ENCODE data around the gene SERPINA5. TPM values are rescaled to one million over a fixed set of nuclear protein-coding genes. Genes with fewer than 3 reads are reported as not detected.

The SERPINA5 gene
- total RNA-seq, 4 donors from 2014 or later, result 2.1 to 5.1 (median 3.7) TPM

DNA sequence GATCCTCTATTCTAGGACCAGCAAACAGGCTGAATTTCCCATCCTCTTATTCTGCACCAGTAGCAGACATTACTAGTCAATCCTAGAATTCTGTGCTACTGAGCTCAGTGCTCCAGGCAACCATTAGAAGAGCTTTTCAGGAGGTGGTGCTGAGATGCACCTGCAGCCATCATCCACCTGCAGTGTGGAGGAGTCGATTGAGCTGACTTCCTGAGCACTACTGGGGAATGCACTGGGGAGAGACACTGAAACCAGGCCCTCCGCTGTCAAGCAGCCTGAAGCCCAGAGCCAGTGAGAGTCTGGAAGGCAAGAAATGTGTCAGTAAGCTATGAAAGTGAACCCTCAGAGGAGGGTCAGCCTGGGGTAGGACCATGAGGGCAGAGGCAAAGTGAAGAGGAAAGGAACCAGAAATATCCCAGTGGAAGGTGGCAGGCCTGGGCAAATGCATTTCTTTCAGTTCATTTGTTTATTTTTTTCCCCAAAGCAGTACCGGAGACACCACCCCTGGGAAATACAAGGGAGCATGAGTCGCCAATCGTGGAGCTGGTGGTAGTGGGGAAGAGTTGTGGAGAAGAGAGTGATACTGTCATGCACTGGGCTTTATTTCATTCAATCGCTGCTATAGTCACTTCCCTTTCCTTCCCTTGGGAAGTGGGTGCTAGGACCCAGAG lies 43.0 kb upstream of the SERPINA5 start:
- peaks cover 0 to 5% (median 0%) of the 10 kb centered on the region in 4 donors for H3K9me3 ChIP-seq
- TF ChIP-seq EP300 (IDR thresholded peaks at IDR 0.05) (no peak), POLR2AphosphoS5 (IDR thresholded peaks at IDR 0.05) (no peak), POLR2A (IDR thresholded peaks at IDR 0.05; ENCODE audit: low read depth) (no peak)
- TF ChIP-seq, protein P1, sequence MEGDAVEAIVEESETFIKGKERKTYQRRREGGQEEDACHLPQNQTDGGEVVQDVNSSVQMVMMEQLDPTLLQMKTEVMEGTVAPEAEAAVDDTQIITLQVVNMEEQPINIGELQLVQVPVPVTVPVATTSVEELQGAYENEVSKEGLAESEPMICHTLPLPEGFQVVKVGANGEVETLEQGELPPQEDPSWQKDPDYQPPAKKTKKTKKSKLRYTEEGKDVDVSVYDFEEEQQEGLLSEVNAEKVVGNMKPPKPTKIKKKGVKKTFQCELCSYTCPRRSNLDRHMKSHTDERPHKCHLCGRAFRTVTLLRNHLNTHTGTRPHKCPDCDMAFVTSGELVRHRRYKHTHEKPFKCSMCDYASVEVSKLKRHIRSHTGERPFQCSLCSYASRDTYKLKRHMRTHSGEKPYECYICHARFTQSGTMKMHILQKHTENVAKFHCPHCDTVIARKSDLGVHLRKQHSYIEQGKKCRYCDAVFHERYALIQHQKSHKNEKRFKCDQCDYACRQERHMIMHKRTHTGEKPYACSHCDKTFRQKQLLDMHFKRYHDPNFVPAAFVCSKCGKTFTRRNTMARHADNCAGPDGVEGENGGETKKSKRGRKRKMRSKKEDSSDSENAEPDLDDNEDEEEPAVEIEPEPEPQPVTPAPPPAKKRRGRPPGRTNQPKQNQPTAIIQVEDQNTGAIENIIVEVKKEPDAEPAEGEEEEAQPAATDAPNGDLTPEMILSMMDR (IDR thresholded peaks at IDR 0.05), result no peak
- H3K4me1 ChIP-seq, result no peaks in the 10 kb centered on the region
- H3K36me3 ChIP-seq, result no peaks in the 10 kb centered on the region
- no peak overlapping the region for H3K27ac ChIP-seq (replicated peaks in 1 of 4)
- intact Hi-C loops (cut with DNase I), result no loop called here
- no peak for DNase-seq (ENCODE audit: extremely low spot score)
- H3K4me3 ChIP-seq, result no peak overlapping the region
- peaks cover 0 to 57% (median 0%) of the 10 kb centered on the region in 4 donors for H3K27me3 ChIP-seq
- 75% methylated on average over 6 of the region's 6 CpGs for WGBS

DNA sequence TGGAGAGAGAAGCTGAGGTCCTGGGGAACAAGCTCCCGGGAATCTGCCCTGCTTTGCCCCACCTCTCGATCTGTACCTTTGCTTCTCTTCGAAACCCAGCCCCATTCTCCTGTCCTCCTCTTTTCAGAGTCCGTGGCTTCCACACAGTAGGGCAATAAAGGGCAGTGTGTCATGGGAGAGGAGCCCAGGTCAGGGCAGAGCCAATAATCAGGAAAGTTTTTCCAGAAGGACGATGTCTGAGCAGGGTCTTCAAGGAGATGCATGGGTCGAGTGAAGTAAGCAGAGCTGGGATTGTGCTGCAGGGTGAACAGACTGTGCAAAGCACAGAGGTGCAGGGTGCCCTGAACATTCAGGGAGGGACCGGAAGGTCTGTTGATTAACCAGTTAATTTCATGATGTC lies 42.0 kb upstream of the SERPINA5 start:
- Histone ChIP-seq H3K4me1 (no peaks in the 10 kb centered on the region), H3K27me3 (peaks cover 0 to 54% (median 0%) of the 10 kb centered on the region in 4 donors), H3K9me3 (no peaks in the 10 kb centered on the region), H3K27ac (replicated peaks in 1 of 4) (no peak overlapping the region), H3K4me3 (no peak overlapping the region), H3K36me3 (no peaks in the 10 kb centered on the region)
- TF ChIP-seq EP300 (IDR thresholded peaks at IDR 0.05) (no peak), POLR2AphosphoS5 (IDR thresholded peaks at IDR 0.05) (no peak)
- intact Hi-C loops (cut with DNase I), result no loop called here
- no peak for DNase-seq (ENCODE audit: extremely low spot score)
- WGBS, result 86% methylated on average over 7 of the region's 7 CpGs

DNA sequence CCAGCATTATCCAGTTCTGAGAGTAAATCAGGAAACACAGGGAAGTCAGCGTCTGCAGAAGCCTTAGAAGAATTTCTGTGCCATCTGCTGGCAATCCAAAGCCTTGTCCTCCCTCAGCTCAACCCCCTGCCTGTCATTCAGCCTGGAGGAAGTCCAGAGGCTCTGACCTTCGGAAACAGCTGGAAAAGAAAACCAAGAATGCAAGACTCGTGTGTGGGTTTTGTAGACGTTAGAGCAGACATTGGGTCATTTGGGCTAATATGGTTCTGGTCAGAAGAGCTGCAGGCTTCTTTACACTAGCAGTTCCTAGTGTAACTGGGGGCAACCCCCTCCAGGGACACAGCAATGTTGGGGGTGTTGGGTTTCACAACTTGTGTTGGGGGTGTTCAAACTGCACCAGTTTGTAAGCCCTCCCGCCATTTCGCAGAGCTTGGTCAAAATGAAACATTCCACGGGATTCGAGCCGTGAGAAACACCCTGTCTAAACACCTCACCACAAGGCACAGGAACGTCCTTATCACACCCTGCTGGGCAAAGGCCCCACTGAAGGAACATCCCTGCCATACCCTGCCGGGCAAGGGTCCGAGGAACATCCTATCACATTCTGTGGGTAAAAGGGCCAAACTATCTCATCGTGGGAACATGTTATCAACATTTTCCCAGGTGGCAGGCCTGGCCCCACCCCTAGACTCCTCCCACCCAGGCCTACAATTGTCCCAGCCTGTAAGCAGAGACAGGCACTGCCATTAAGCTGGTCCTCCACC lies 41.0 kb upstream of the SERPINA5 start:
- no peaks in the 10 kb centered on the region for H3K4me1 ChIP-seq
- intact Hi-C loops (cut with DNase I), result no loop called here

DNA sequence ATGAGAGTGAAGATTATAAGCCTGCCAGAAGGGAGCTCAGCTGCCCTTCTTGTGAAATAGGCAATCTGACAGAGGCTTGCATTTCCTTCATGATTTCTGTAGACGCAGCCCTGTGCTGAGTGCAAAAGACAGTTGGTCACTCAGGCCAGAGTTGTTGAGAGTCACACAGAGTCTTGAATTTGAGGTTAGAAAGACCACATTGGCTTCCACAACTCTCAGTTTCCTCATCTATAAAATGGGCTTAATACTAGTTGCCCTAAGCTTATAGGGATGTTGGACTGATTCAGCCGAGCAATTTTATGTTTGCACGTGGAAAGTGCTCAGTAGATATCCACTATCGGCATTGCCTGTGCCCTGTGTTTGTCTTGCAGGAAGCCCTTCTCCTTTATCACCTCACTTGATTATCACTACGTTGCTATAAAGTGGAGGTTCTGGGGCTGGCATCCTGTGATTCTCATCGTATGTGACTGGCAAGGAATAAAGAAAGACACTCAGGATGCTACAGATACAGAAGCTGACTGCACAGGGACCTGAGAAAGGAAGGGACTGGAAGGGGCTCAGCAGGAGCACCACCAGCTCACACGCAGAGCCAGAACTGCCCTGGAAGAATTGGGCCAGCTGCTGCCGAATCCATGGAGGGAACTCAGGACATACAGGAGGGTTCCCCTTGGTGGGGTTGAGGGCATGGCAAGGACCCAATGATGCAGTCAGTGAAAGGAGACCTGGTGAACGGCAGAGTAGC lies 39.8 kb upstream of the SERPINA5 start:
- intact Hi-C loops (cut with DNase I), result no loop called here

More for the DNA sequence above, 41.0 kb upstream of the SERPINA5 start:
- Histone ChIP-seq H3K27ac (replicated peaks in 1 of 4) (no peak overlapping the region), H3K27me3 (peaks cover 0 to 50% (median 1%) of the 10 kb centered on the region in 4 donors), H3K36me3 (no peaks in the 10 kb centered on the region), H3K9me3 (no peaks in the 10 kb centered on the region), H3K4me3 (no peak overlapping the region)
- TF ChIP-seq POLR2AphosphoS5 (IDR thresholded peaks at IDR 0.05) (no peak), EP300 (IDR thresholded peaks at IDR 0.05) (no peak), POLR2A (IDR thresholded peaks at IDR 0.05; ENCODE audit: low read depth) (no peak)
- TF ChIP-seq, protein P1 (IDR thresholded peaks at IDR 0.05), result no peak
- no peak for DNase-seq (ENCODE audit: extremely low spot score)
- WGBS, result 33% methylated on average over 8 of the region's 13 CpGs

More for the DNA sequence above, 39.8 kb upstream of the SERPINA5 start:
- Histone ChIP-seq H3K27me3 (peaks cover 0 to 51% (median 2%) of the 10 kb centered on the region in 4 donors), H3K4me1 (no peaks in the 10 kb centered on the region), H3K4me3 (no peak overlapping the region), H3K27ac (replicated peaks in 1 of 4) (no peak overlapping the region), H3K9me3 (peaks cover 0 to 2% (median 2%) of the 10 kb centered on the region in 4 donors), H3K36me3 (no peaks in the 10 kb centered on the region)
- WGBS, result 88% methylated on average over 9 of the region's 9 CpGs
- no peak for TF ChIP-seq EP300 (IDR thresholded peaks at IDR 0.05)
- TF ChIP-seq POLR2A (IDR thresholded peaks at IDR 0.05; ENCODE audit: low read depth), result no peak
- TF ChIP-seq, protein P1 (IDR thresholded peaks at IDR 0.05), result no peak
- TF ChIP-seq POLR2AphosphoS5 (IDR thresholded peaks at IDR 0.05), result no peak
- no peak for DNase-seq (ENCODE audit: extremely low spot score)
